ENCODE data around the gene KAT6B. TPM values are rescaled to one million over a fixed set of nuclear protein-coding genes. Genes with fewer than 3 reads are reported as not detected.

Gene KAT6B
- total RNA-seq, 1 donor from 2014 or later, result 24.6 TPM

GRCh38 chr10:75002967-75003594 lies 176.7 kb downstream of the KAT6B start:
- Mint-ChIP-seq H3K4me1 (ENCODE audit: low read depth) (peaks cover 32% of the 10 kb centered on the region), H3K27ac (no peak overlapping the region)
- DNase-seq (ENCODE audit: low spot score), result no peak

GRCh38 chr10:75003891-75004290 lies 177.5 kb downstream of the KAT6B start:
- no peak overlapping the region for H3K27ac Mint-ChIP-seq
- no peak overlapping the region for H3K4me3 Mint-ChIP-seq
- peaks cover 9% of the 10 kb centered on the region for H3K36me3 Mint-ChIP-seq (ENCODE audit: low read depth)
- no peaks in the 10 kb centered on the region for H3K27me3 Mint-ChIP-seq (ENCODE audit: insufficient read depth)
- no peaks in the 10 kb centered on the region for H3K9me3 Mint-ChIP-seq
- no peak for DNase-seq (ENCODE audit: low spot score)
- H3K4me1 Mint-ChIP-seq (ENCODE audit: low read depth), result peaks cover 40% of the 10 kb centered on the region
- intact Hi-C loops (cut with micrococcal nuclease), result no loop called here

More at GRCh38 chr10:75002967-75003594, 176.7 kb downstream of the KAT6B start:
- Mint-ChIP-seq H3K9me3 (no peaks in the 10 kb centered on the region), H3K4me3 (no peak overlapping the region), H3K36me3 (ENCODE audit: low read depth) (peaks cover 12% of the 10 kb centered on the region), H3K27me3 (ENCODE audit: insufficient read depth) (no peaks in the 10 kb centered on the region)
- intact Hi-C loops (cut with micrococcal nuclease), result no loop called here

- Mint-ChIP-seq H3K27ac (no peak overlapping the region), H3K27me3 (ENCODE audit: insufficient read depth) (no peaks in the 10 kb centered on the region), H3K4me3 (peak overlapping the region; percentile 3), H3K4me1 (ENCODE audit: low read depth) (peaks cover 28% of the 10 kb centered on the region), H3K9me3 (no peaks in the 10 kb centered on the region), H3K36me3 (ENCODE audit: low read depth) (peaks cover 3% of the 10 kb centered on the region)
- DNase-seq (ENCODE audit: low spot score), result no peak
- intact Hi-C loops (cut with micrococcal nuclease), result no loop called here
These were observed 181.2 kb downstream of the KAT6B start for GRCh38 chr10:75007646-75008045.

GRCh38 chr10:75008952-75009351 lies 182.6 kb downstream of the KAT6B start:
- intact Hi-C loops (cut with micrococcal nuclease), result no loop called here

GRCh38 chr10:75009426-75009825 lies 183.0 kb downstream of the KAT6B start:
- Mint-ChIP-seq H3K4me1 (ENCODE audit: low read depth) (peaks cover 44% of the 10 kb centered on the region), H3K9me3 (peaks cover 4% of the 10 kb centered on the region)
- DNase-seq (ENCODE audit: low spot score), result no peak

More at GRCh38 chr10:75008952-75009351, 182.6 kb downstream of the KAT6B start:
- DNase-seq (ENCODE audit: low spot score), result no peak
- no peaks in the 10 kb centered on the region for H3K27me3 Mint-ChIP-seq (ENCODE audit: insufficient read depth)
- H3K27ac Mint-ChIP-seq, result no peak overlapping the region
- H3K4me1 Mint-ChIP-seq (ENCODE audit: low read depth), result peaks cover 41% of the 10 kb centered on the region
- peaks cover 2% of the 10 kb centered on the region for H3K9me3 Mint-ChIP-seq
- H3K36me3 Mint-ChIP-seq (ENCODE audit: low read depth), result peaks cover 10% of the 10 kb centered on the region
- no peak overlapping the region for H3K4me3 Mint-ChIP-seq

GRCh38 chr10:75010373-75010772 lies 184.0 kb downstream of the KAT6B start:
- peaks cover 4% of the 10 kb centered on the region for H3K9me3 Mint-ChIP-seq
- intact Hi-C loops (cut with micrococcal nuclease), result loop anchor here (5.0 to 10.0 kb wide), 2 partner anchors 33 to 506 kb away; no protein-coding TSS in a partner anchor
- peaks cover 54% of the 10 kb centered on the region for H3K4me1 Mint-ChIP-seq (ENCODE audit: low read depth)
- H3K4me3 Mint-ChIP-seq, result no peak overlapping the region
- no peaks in the 10 kb centered on the region for H3K27me3 Mint-ChIP-seq (ENCODE audit: insufficient read depth)
- no peak for DNase-seq (ENCODE audit: low spot score)
- peaks cover 12% of the 10 kb centered on the region for H3K36me3 Mint-ChIP-seq (ENCODE audit: low read depth)
- H3K27ac Mint-ChIP-seq, result no peak overlapping the region

More at GRCh38 chr10:75009426-75009825, 183.0 kb downstream of the KAT6B start:
- intact Hi-C loops (cut with micrococcal nuclease), result no loop called here
- Mint-ChIP-seq H3K36me3 (ENCODE audit: low read depth) (peaks cover 12% of the 10 kb centered on the region), H3K27me3 (ENCODE audit: insufficient read depth) (no peaks in the 10 kb centered on the region), H3K27ac (no peak overlapping the region), H3K4me3 (no peak overlapping the region)

- no peaks in the 10 kb centered on the region for H3K27me3 Mint-ChIP-seq (ENCODE audit: insufficient read depth)
- H3K4me3 Mint-ChIP-seq, result no peak overlapping the region
- intact Hi-C loops (cut with micrococcal nuclease), result loop anchor here (5.0 to 10.0 kb wide), 2 partner anchors 34 to 506 kb away; no protein-coding TSS in a partner anchor
These were observed 184.8 kb downstream of the KAT6B start for GRCh38 chr10:75011221-75011620.

GRCh38 chr10:75012471-75012870 lies 186.1 kb downstream of the KAT6B start:
- Mint-ChIP-seq H3K9me3 (peaks cover 4% of the 10 kb centered on the region), H3K27ac (no peak overlapping the region), H3K4me1 (ENCODE audit: low read depth) (peaks cover 58% of the 10 kb centered on the region), H3K4me3 (no peak overlapping the region), H3K27me3 (ENCODE audit: insufficient read depth) (no peaks in the 10 kb centered on the region), H3K36me3 (ENCODE audit: low read depth) (peaks cover 10% of the 10 kb centered on the region)
- no peak for DNase-seq (ENCODE audit: low spot score)
- intact Hi-C loops (cut with micrococcal nuclease), result loop anchor here (5.0 to 10.0 kb wide), 2 partner anchors 35 to 508 kb away; no protein-coding TSS in a partner anchor

More at GRCh38 chr10:75011221-75011620, 184.8 kb downstream of the KAT6B start:
- peaks cover 12% of the 10 kb centered on the region for H3K36me3 Mint-ChIP-seq (ENCODE audit: low read depth)
- H3K9me3 Mint-ChIP-seq, result peaks cover 4% of the 10 kb centered on the region
- no peak overlapping the region for H3K27ac Mint-ChIP-seq
- no peak for DNase-seq (ENCODE audit: low spot score)
- peaks cover 62% of the 10 kb centered on the region for H3K4me1 Mint-ChIP-seq (ENCODE audit: low read depth)

- intact Hi-C loops (cut with micrococcal nuclease), result loop anchor here (5.0 to 10.0 kb wide), 2 partner anchors 36 to 508 kb away; no protein-coding TSS in a partner anchor
- no peak for DNase-seq (ENCODE audit: low spot score)
- peak overlapping the region; percentile 48 for H3K27ac Mint-ChIP-seq
- H3K36me3 Mint-ChIP-seq (ENCODE audit: low read depth), result peaks cover 10% of the 10 kb centered on the region
- H3K4me3 Mint-ChIP-seq, result no peak overlapping the region
- H3K4me1 Mint-ChIP-seq (ENCODE audit: low read depth), result peaks cover 53% of the 10 kb centered on the region
- H3K27me3 Mint-ChIP-seq (ENCODE audit: insufficient read depth), result no peaks in the 10 kb centered on the region
- H3K9me3 Mint-ChIP-seq, result peaks cover 4% of the 10 kb centered on the region
These were observed 186.6 kb downstream of the KAT6B start for GRCh38 chr10:75013007-75013406.

- H3K36me3 Mint-ChIP-seq (ENCODE audit: low read depth), result peaks cover 10% of the 10 kb centered on the region
- no peak overlapping the region for H3K4me3 Mint-ChIP-seq
- H3K27ac Mint-ChIP-seq, result peak overlapping the region; percentile 90
- H3K27me3 Mint-ChIP-seq (ENCODE audit: insufficient read depth), result no peaks in the 10 kb centered on the region
- peaks cover 4% of the 10 kb centered on the region for H3K9me3 Mint-ChIP-seq
- intact Hi-C loops (cut with micrococcal nuclease), result loop anchor here (5.0 to 10.0 kb wide), 2 partner anchors 36 to 509 kb away; no protein-coding TSS in a partner anchor
- peaks cover 49% of the 10 kb centered on the region for H3K4me1 Mint-ChIP-seq (ENCODE audit: low read depth)
- DNase-seq (ENCODE audit: low spot score), result no peak
These were observed 187.1 kb downstream of the KAT6B start for GRCh38 chr10:75013522-75013921.

- peaks cover 4% of the 10 kb centered on the region for H3K9me3 Mint-ChIP-seq
- H3K27ac Mint-ChIP-seq, result no peak overlapping the region
- no peak for DNase-seq (ENCODE audit: low spot score)
- no peak overlapping the region for H3K4me3 Mint-ChIP-seq
- peaks cover 10% of the 10 kb centered on the region for H3K36me3 Mint-ChIP-seq (ENCODE audit: low read depth)
- intact Hi-C loops (cut with micrococcal nuclease), result loop anchor here (5.0 to 10.0 kb wide), 2 partner anchors 37 to 510 kb away; no protein-coding TSS in a partner anchor
- no peaks in the 10 kb centered on the region for H3K27me3 Mint-ChIP-seq (ENCODE audit: insufficient read depth)
- peaks cover 52% of the 10 kb centered on the region for H3K4me1 Mint-ChIP-seq (ENCODE audit: low read depth)
These were observed 188.3 kb downstream of the KAT6B start for GRCh38 chr10:75014516-75015230.

- H3K4me1 Mint-ChIP-seq (ENCODE audit: low read depth), result peaks cover 53% of the 10 kb centered on the region
- intact Hi-C loops (cut with micrococcal nuclease), result loop anchor here (10.0 kb wide), 1 partner anchor 511 kb away; no protein-coding TSS in a partner anchor
- H3K27me3 Mint-ChIP-seq (ENCODE audit: insufficient read depth), result no peaks in the 10 kb centered on the region
- no peak overlapping the region for H3K4me3 Mint-ChIP-seq
- no peak for DNase-seq (ENCODE audit: low spot score)
- no peak overlapping the region for H3K27ac Mint-ChIP-seq
- H3K36me3 Mint-ChIP-seq (ENCODE audit: low read depth), result peaks cover 10% of the 10 kb centered on the region
- H3K9me3 Mint-ChIP-seq, result peaks cover 4% of the 10 kb centered on the region
These were observed 189.0 kb downstream of the KAT6B start for GRCh38 chr10:75015442-75015841.

- Mint-ChIP-seq H3K9me3 (peaks cover 4% of the 10 kb centered on the region), H3K4me3 (no peak overlapping the region), H3K36me3 (ENCODE audit: low read depth) (peaks cover 10% of the 10 kb centered on the region), H3K27me3 (ENCODE audit: insufficient read depth) (no peaks in the 10 kb centered on the region), H3K4me1 (ENCODE audit: low read depth) (peaks cover 53% of the 10 kb centered on the region), H3K27ac (no peak overlapping the region)
- intact Hi-C loops (cut with micrococcal nuclease), result loop anchor here (10.0 kb wide), 1 partner anchor 512 kb away; no protein-coding TSS in a partner anchor
- DNase-seq (ENCODE audit: low spot score), result no peak
These were observed 189.9 kb downstream of the KAT6B start for GRCh38 chr10:75016325-75016724.

Data from activated T-helper 1 cell treated with anti-CD3 and anti-CD28 coated beads, Interleukin-12 subunit alpha, Interleukin-12 subunit beta, Interleukin-2, Interleukin-4 antibody, amounts not matched to agents 30 ng/mL and 10 ng/mL and 1 ng/mL, durations not matched to agents 14 hours and 24 hours and 36 hours (primary cell).